Endothelial cell of umbilical vein (primary cell): Measurements from ENCODE around the gene GPR153. TPM values are rescaled to one million over a fixed set of nuclear protein-coding genes. Genes with fewer than 3 reads are reported as not detected.
A peak's percentile ranks its signal among the peaks of the same experiment; 100 is the strongest.

ENCODE experiments used
- BruUV-seq: library from RNA; stranded (reverse); fragments of 400-500 nt; replicated peaks from 2 replicates; lab custom pipeline; 2021; lab: Mats Ljungman, UMichigan
- CTCF ChIA-PET: fragments of 300-600, 350-600 bp; sonication (Branson Sonifier 250); formaldehyde crosslinking; loops from one replicate; lab custom pipeline; 2021; ENCODE audit warnings: antibody characterized with exemption, inconsistent platforms; lab: Charles Lee
- POLR2A ChIA-PET: fragments of 300-600, 350-600 bp; sonication (Branson Sonifier 250); formaldehyde crosslinking; loops from one replicate; lab custom pipeline; 2021; ENCODE audit warnings: antibody characterized with exemption, inconsistent platforms; lab: Charles Lee
- DNase-seq: peaks from one replicate; pipeline ENCODE4 v3.0.0-alpha.2; 2011; ENCODE audit warnings: low read depth, low spot score
- FAIRE-seq: peaks from 2 replicates; lab custom pipeline; 2011; peaks lifted over from hg19 to GRCh38; lab: Jason Lieb, UNC
- H2AFZ ChIP-seq: 2 replicates; pipeline ENCODE4 v1.6.0; 2012; ENCODE audit warnings: low read depth, low read length, control low read depth, inconsistent platforms
- H3K27ac ChIP-seq: 2 replicates; pipeline ENCODE4 v1.5.1; 2011; ENCODE audit warnings: low read depth, mild to moderate bottlenecking, control low read depth, low read length, moderate library complexity; ENCODE audit not compliant: insufficient read depth
- H3K27me3 ChIP-seq, 2 experiments: 2 replicates each; pipeline versions ENCODE4 v1.6.0 to v1.6.1; 2011; ENCODE audit warnings: low read length in 2 of 2, mixed read lengths in 1 of 2; ENCODE audit not compliant: control insufficient read depth in 2 of 2, insufficient read depth in 2 of 2
- H3K36me3 ChIP-seq, 2 experiments: 2 replicates in 1 of 2; 3 replicates in 1 of 2; pipeline ENCODE4 v1.5.1; 2011; ENCODE audit warnings: low read length in 2 of 2, mild to moderate bottlenecking in 1 of 2, moderate library complexity in 1 of 2; ENCODE audit not compliant: control insufficient read depth in 2 of 2, insufficient read depth in 2 of 2; ENCODE audit errors: extremely low read depth in 1 of 2
- H3K4me1 ChIP-seq: 3 replicates; pipeline ENCODE4 v1.5.1; 2011; ENCODE audit warnings: mild to moderate bottlenecking, low read length; ENCODE audit not compliant: control insufficient read depth, insufficient read depth; ENCODE audit errors: extremely low read depth
- H3K4me2 ChIP-seq: 2 replicates; pipeline ENCODE4 v1.6.1; 2011; ENCODE audit warnings: low read length, control low read depth, mixed read lengths; ENCODE audit not compliant: insufficient read depth
- H3K4me3 ChIP-seq, 3 experiments: fragments of 200-600 bp in 1 of 3; sonication (generic), shearing (Covaris generic) in 1 of 3; replicated peaks in 1 of 3; 2 replicates each; pipeline ENCODE4 v1.5.1; 2011 to 2016; ENCODE audit warnings: control low read depth in 3 of 3, low read length in 3 of 3, mild to moderate bottlenecking in 2 of 3, inconsistent platforms in 1 of 3, low read depth in 1 of 3, moderate library complexity in 1 of 3; ENCODE audit not compliant: insufficient read depth in 1 of 3
- H3K79me2 ChIP-seq: 2 replicates; pipeline ENCODE4 v1.6.0; 2012; ENCODE audit warnings: low read length, inconsistent platforms; ENCODE audit not compliant: control insufficient read depth, insufficient read depth
- H3K9ac ChIP-seq: replicated peaks from 2 replicates; pipeline ENCODE3; 2011; ENCODE audit warnings: low read length, control low read depth; ENCODE audit not compliant: insufficient read depth; ENCODE audit errors: extremely low read depth
- H3K9me1 ChIP-seq: replicated peaks from 3 replicates; pipeline ENCODE4 v1.6.0; 2011; ENCODE audit warnings: mild to moderate bottlenecking, low read length; ENCODE audit not compliant: control insufficient read depth, insufficient read depth; ENCODE audit errors: extremely low read depth
- H3K9me3 ChIP-seq: replicated peaks from 2 replicates; pipeline ENCODE4 v1.5.1; 2012; ENCODE audit warnings: low read length, inconsistent platforms; ENCODE audit not compliant: control insufficient read depth, insufficient read depth
- H4K20me1 ChIP-seq: replicated peaks from 2 replicates; pipeline ENCODE3; 2011; ENCODE audit warnings: mild to moderate bottlenecking, low read length; ENCODE audit not compliant: control insufficient read depth, insufficient read depth; ENCODE audit errors: extremely low read depth
- EZH2 ChIP-seq: IDR thresholded peaks from 2 replicates; pipeline ENCODE4 v1.6.1; 2012; ENCODE audit warnings: borderline replicate concordance, low read depth, mild to moderate bottlenecking, moderate library complexity, low read length, inconsistent platforms; ENCODE audit not compliant: severe bottlenecking
- GATA2 ChIP-seq: IDR thresholded peaks from 2 replicates; pipeline ENCODE4 v1.7.0; 2011; ENCODE audit warnings: low read depth, mild to moderate bottlenecking, moderate library complexity, mixed read lengths, low read length; ENCODE audit not compliant: insufficient read length, insufficient read depth
- MYC ChIP-seq: IDR thresholded peaks from one replicate; pipeline ENCODE4 v1.6.1; 2011; ENCODE audit warnings: mild to moderate bottlenecking, low read depth, low read length
- dilution Hi-C: fragments of 300-500 bp; cut with MboI; formaldehyde crosslinking; loops from one replicate; pipeline ENCODE4 v1.15.0; 2019; ENCODE audit warnings: low sequenced_read_pairs; ENCODE audit not compliant: extremely low pct_ligation_motif_present
- intact Hi-C: fragments of 100-400 bp; cut with micrococcal nuclease; formaldehyde crosslinking; loops from one replicate; pipeline ENCODE4 v1.10.0; 2022
- polyA plus RNA-seq, 4 experiments: library from polyadenylated mRNA; depleted of rRNA in 3 of 4; stranded (reverse) in 3 of 4; unstranded in 1 of 4; fragments of >200 nt; gene quantifications; 2 replicates each; pipeline versions ENCODE4 v1.2.1 to v1.2.3, GENCODE V29; 2011 to 2012; ENCODE audit warnings: missing spikeins in 1 of 4
- total RNA-seq: library from RNA; stranded (reverse); gene quantifications from 2 replicates; pipeline ENCODE4 v1.2.3, GENCODE V29; 2021
- TF ChIP-seq, protein P1 (sequence below), 2 donors: IDR thresholded peaks; 1 replicate in 1 of 2; 2 replicates in 1 of 2; pipeline ENCODE4 v1.5.1; 2011; ENCODE audit warnings: low read length in 2 of 2, mild to moderate bottlenecking in 2 of 2, moderate library complexity in 2 of 2, control low read depth in 1 of 2, inconsistent platforms in 1 of 2, low read depth in 1 of 2; ENCODE audit not compliant: insufficient read depth in 1 of 2; ENCODE audit errors: extremely low read depth in 1 of 2

GPR153 gene
- total and polyA plus RNA-seq, 2 donors (not counting 3 experiments of a cell fraction or from before 2014, with no cell fraction given): 3.1 to 3.9 TPM

DNA sequence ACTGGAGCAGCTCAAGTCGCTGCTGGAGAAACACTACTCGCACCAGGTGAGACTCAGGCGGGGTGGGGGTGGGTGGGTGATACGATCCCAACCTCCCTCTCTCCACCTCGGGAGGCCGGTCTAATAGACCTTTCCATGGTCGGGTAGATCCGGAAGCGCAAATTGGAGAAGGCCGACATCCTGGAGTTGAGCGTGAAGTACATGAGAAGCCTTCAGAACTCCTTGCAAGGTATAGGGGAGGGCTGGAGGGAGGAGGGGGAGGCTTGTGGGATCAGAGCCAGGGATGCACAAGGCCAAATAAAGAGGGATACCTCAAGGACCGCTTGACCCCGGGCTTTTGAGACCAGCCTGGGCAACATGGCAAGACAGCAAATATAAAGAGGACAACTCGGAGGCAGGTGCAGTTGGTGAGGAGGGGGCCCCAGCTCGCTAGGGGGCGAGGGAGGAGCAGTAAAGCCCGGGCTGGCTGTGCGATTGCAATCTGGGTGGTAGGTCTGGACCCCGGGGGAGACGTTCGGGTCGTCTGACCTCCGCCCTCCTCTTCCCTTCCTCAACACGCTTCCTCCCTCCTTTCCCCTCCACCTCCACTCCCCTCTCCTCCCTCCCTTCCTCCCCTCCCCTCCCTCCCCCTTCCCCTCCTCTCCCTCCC lies 16.4 kb downstream of the GPR153 start:
- Histone ChIP-seq H3K9me3 (no peaks in the 10 kb centered on the region), H3K79me2 (no peaks in the 10 kb centered on the region), H4K20me1 (no peaks in the 10 kb centered on the region), H3K9ac (no peak overlapping the region), H3K4me1 (peaks cover 5% of the 10 kb centered on the region), H3K36me3 (no peaks in the 10 kb centered on the region), H3K4me2 (no peak overlapping the region), H2AFZ (no peak overlapping the region), H3K27ac (no peak overlapping the region), H3K27me3 (peaks cover 36 to 50% of the 10 kb centered on the region in 2 experiments), H3K9me1 (no peaks in the 10 kb centered on the region), H3K4me3 (no peak overlapping the region)
- intact Hi-C loops: loop anchor here (1.0 kb wide), 5 partner anchors 39 to 203 kb away; no protein-coding TSS in a partner anchor
- FAIRE-seq (no peak), DNase-seq (no peak)
- ChIA-PET POLR2A (interaction anchor here (1.1 kb wide), 1 partner anchor 40 kb away, joined by 3 read pairs; no protein-coding TSS in a partner anchor), CTCF (interaction anchor here (0.6 to 7.8 kb wide), 51 partner anchors 9 to 268 kb away, joined by 3 to 208 read pairs (median 5); partner anchors contain the start of genes ACOT7, GPR153, ICMT and RNF207)
- no TSS peak for BruUV-seq
- no peak for TF ChIP-seq MYC
- no peak for TF ChIP-seq GATA2
- peak; percentile 17 for TF ChIP-seq EZH2
- TF ChIP-seq, protein P1, sequence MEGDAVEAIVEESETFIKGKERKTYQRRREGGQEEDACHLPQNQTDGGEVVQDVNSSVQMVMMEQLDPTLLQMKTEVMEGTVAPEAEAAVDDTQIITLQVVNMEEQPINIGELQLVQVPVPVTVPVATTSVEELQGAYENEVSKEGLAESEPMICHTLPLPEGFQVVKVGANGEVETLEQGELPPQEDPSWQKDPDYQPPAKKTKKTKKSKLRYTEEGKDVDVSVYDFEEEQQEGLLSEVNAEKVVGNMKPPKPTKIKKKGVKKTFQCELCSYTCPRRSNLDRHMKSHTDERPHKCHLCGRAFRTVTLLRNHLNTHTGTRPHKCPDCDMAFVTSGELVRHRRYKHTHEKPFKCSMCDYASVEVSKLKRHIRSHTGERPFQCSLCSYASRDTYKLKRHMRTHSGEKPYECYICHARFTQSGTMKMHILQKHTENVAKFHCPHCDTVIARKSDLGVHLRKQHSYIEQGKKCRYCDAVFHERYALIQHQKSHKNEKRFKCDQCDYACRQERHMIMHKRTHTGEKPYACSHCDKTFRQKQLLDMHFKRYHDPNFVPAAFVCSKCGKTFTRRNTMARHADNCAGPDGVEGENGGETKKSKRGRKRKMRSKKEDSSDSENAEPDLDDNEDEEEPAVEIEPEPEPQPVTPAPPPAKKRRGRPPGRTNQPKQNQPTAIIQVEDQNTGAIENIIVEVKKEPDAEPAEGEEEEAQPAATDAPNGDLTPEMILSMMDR (IDR thresholded peaks at IDR 0.05; ENCODE audit: extremely low read depth in 1 of 2, insufficient read depth in 1 of 2, low read depth in 1 of 2, low read length in 2 of 2): no peak
- dilution Hi-C loops: no loop called here
